ENCODE data around the gene FMO2. TPM values are rescaled to one million over a fixed set of nuclear protein-coding genes. Genes with fewer than 3 reads are reported as not detected.

The FMO2 gene
- total and polyA plus RNA-seq, 10 of the 15 experiments (the other 5 are each of a cell fraction or from before 2014, with no cell fraction given) = not detected

DNA sequence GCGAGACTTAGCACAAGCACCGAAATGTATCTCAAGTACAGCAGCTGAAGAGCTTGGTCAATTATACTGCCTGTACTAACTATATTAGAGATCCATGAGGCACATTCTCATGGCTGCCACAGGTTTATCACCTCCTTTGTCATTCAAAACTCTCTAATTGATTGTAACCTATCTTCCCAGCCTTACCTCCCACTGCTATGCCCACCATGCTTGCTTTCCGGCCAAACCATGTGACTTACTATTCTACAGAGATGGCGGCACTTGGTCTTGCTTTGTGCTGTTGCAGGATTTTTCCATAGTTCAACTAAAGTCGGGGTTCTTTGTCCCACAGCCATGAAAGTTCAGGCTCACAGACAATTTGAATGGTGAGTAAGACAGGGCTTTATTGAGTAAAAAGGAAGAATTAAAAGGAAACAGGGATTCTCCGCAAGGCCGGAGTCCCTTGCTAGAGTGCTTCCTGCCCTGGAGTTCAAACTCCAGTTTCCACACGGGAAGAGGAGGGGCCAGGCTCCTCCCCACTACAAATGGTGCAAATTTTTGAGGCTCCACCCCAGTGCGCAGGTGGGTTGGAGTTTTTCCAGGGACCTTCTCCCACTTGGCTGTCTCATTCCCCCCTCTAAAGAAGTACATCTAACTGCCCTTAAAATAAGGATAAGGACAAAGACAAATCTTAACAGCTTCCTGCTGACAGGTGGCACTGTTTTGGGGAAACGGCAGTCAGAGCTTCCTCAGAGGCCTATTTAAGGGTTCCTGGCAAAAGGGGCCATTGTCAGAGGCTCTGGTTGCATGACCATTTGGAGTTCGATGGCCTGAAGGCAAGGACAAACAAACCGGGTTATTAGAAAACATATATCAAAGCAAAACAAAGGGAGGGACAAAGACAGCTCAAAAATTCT, 28.7 kb downstream of the FMO2 start (continued):
- TF ChIP-seq, protein P1, sequence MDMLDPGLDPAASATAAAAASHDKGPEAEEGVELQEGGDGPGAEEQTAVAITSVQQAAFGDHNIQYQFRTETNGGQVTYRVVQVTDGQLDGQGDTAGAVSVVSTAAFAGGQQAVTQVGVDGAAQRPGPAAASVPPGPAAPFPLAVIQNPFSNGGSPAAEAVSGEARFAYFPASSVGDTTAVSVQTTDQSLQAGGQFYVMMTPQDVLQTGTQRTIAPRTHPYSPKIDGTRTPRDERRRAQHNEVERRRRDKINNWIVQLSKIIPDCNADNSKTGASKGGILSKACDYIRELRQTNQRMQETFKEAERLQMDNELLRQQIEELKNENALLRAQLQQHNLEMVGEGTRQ (IDR thresholded peaks at IDR 0.05; ENCODE audit: borderline replicate concordance, low read depth, low read length) = no peak

DNA sequence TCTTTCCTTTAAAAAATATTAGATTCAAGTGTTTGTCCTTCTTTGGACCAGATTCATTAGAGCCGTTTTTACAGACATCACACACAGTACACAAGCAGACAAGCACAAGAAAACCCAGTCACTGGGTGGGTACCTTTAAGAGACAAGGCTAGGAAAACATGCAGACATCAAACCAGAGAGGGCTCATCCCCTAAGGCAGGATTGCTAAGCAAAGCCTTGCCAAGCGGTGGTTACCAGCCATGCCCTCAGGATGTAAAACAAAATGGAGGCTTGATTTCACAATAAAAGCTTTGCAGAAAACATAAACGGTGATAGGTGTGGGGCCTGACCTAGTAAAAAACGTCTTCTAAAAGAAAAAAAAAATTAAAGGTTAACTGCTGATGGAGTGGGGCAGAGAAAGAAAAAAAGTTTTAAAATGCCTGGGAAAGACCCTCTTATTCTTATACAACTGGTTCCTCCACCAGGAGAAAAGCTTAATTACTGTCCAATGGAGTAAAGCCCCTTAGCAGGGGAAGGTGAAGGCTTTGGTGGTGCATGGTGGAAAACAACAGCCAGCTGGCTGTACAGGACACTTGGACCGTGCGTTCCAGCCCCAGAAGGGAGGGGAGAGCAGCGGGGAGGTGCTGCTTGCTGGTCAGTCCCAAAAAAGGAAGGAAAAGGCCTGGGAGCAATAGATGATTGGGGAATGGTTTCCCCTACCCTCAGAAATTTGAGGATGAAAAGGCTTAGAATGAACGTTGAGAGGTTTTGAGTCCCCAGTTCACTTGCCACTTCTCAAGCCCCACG, 32.8 kb downstream of the FMO2 start:
- ChIA-PET POLR2A (no interaction called here), CTCF (interaction anchor here (0.9 kb wide), 1 partner anchor 32 kb away, joined by 3 read pairs; no protein-coding TSS in a partner anchor), RAD21 (ENCODE audit: unreplicated experiment) (no interaction called here), SMC1A (ENCODE audit: uncharacterized antibody, unreplicated experiment) (no interaction called here)
- H3K4me3 ChIP-seq = no peak overlapping the region
- H3K9ac ChIP-seq (ENCODE audit: control insufficient read depth, insufficient read depth, low read length) = no peak overlapping the region
- no peak for DNase-seq (ENCODE audit: low read depth, low spot score)
- intact Hi-C loops (cut with micrococcal nuclease; ENCODE audit: unreplicated experiment) (no loop called here), in situ Hi-C loops (cut with MboI) (no loop called here)
- H4K20me1 ChIP-seq (ENCODE audit: control insufficient read depth, insufficient read depth) = no peaks in the 10 kb centered on the region
- no peak for FAIRE-seq
- WGBS (ENCODE audit: insufficient coverage, insufficient replicate concordance, low lambda C conversion rate, missing lambda C conversion rate) = 24% methylated on average over 9 of the region's 9 CpGs
- H3K9me3 ChIP-seq (replicated peaks; ENCODE audit: control insufficient read depth, insufficient read depth, low read length) = no peaks in the 10 kb centered on the region
- ATAC-seq = no peak
- H3K27me3 ChIP-seq (replicated peaks in 1 of 2; ENCODE audit: control insufficient read depth in 2 of 2, insufficient read depth in 2 of 2, low read length in 1 of 2) = no peaks in the 10 kb centered on the region
- no peaks in the 10 kb centered on the region for H3K79me2 ChIP-seq (ENCODE audit: control insufficient read depth, insufficient read depth, low read length)
- no peak overlapping the region for H3K4me2 ChIP-seq (ENCODE audit: control insufficient read depth, insufficient read depth)
- H3K36me3 ChIP-seq (ENCODE audit: control insufficient read depth in 2 of 2, insufficient read depth in 2 of 2, low read length in 1 of 2) = no peaks in the 10 kb centered on the region
- no peaks in the 10 kb centered on the region for H3K4me1 ChIP-seq (ENCODE audit: control insufficient read depth, insufficient read depth, low read length)
- no peak overlapping the region for H2AFZ ChIP-seq (ENCODE audit: control insufficient read depth, low read depth, low read length)
- TF ChIP-seq KLF5 (IDR thresholded peaks at IDR 0.05; ENCODE audit: partially characterized antibody) = no peak
- TF ChIP-seq SREBF2 (IDR thresholded peaks at IDR 0.05; ENCODE audit: low read length) = no peak
- no peak for TF ChIP-seq SMAD5 (IDR thresholded peaks at IDR 0.05; ENCODE audit: low read depth)
- TF ChIP-seq SP1 (IDR thresholded peaks at IDR 0.05; ENCODE audit: low read depth, low read length) = no peak
- TF ChIP-seq ESRRA (IDR thresholded peaks at IDR 0.05; ENCODE audit: low read length) = no peak
- TF ChIP-seq SIN3A (IDR thresholded peaks at IDR 0.05; ENCODE audit: low read depth, low read length) = no peak
- TF ChIP-seq JUND (IDR thresholded peaks at IDR 0.05; ENCODE audit: low read depth, low read length) = no peak
- TF ChIP-seq, protein P2, sequence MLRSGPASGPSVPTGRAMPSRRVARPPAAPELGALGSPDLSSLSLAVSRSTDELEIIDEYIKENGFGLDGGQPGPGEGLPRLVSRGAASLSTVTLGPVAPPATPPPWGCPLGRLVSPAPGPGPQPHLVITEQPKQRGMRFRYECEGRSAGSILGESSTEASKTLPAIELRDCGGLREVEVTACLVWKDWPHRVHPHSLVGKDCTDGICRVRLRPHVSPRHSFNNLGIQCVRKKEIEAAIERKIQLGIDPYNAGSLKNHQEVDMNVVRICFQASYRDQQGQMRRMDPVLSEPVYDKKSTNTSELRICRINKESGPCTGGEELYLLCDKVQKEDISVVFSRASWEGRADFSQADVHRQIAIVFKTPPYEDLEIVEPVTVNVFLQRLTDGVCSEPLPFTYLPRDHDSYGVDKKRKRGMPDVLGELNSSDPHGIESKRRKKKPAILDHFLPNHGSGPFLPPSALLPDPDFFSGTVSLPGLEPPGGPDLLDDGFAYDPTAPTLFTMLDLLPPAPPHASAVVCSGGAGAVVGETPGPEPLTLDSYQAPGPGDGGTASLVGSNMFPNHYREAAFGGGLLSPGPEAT (IDR thresholded peaks at IDR 0.05; ENCODE audit: low read depth) = no peak
- TF ChIP-seq BMI1 (IDR thresholded peaks at IDR 0.05; ENCODE audit: borderline replicate concordance) = no peak
- TF ChIP-seq, protein P3, sequence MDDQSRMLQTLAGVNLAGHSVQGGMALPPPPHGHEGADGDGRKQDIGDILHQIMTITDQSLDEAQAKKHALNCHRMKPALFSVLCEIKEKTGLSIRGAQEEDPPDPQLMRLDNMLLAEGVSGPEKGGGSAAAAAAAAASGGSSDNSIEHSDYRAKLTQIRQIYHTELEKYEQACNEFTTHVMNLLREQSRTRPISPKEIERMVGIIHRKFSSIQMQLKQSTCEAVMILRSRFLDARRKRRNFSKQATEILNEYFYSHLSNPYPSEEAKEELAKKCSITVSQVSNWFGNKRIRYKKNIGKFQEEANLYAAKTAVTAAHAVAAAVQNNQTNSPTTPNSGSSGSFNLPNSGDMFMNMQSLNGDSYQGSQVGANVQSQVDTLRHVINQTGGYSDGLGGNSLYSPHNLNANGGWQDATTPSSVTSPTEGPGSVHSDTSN (IDR thresholded peaks at IDR 0.05; ENCODE audit: insufficient replicate concordance, low read depth, low read length) = no peak
- no peak for TF ChIP-seq IRF4 (IDR thresholded peaks at IDR 0.05; ENCODE audit: low read depth, low read length)
- TF ChIP-seq FOS (IDR thresholded peaks at IDR 0.05; ENCODE audit: borderline replicate concordance, extremely low read depth, insufficient read length) = no peak
- TF ChIP-seq, protein P4, sequence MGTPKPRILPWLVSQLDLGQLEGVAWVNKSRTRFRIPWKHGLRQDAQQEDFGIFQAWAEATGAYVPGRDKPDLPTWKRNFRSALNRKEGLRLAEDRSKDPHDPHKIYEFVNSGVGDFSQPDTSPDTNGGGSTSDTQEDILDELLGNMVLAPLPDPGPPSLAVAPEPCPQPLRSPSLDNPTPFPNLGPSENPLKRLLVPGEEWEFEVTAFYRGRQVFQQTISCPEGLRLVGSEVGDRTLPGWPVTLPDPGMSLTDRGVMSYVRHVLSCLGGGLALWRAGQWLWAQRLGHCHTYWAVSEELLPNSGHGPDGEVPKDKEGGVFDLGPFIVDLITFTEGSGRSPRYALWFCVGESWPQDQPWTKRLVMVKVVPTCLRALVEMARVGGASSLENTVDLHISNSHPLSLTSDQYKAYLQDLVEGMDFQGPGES (IDR thresholded peaks at IDR 0.05) = no peak
- no peak for TF ChIP-seq IKZF2 (IDR thresholded peaks at IDR 0.05)
- BruUV-seq (replicated peaks) = no TSS peak
- H3K27ac ChIP-seq (ENCODE audit: control insufficient read depth, insufficient read depth) = no peak overlapping the region

Data from GM12878 (cell line).